ENCODE data around the gene PEMT.

PEMT gene

GRCh38 chr17:17507465-17508011, 84.0 kb downstream of the PEMT start:
- no peaks in the 10 kb centered on the region for H3K36me3 ChIP-seq (replicated peaks)
- TF ChIP-seq, protein P1, sequence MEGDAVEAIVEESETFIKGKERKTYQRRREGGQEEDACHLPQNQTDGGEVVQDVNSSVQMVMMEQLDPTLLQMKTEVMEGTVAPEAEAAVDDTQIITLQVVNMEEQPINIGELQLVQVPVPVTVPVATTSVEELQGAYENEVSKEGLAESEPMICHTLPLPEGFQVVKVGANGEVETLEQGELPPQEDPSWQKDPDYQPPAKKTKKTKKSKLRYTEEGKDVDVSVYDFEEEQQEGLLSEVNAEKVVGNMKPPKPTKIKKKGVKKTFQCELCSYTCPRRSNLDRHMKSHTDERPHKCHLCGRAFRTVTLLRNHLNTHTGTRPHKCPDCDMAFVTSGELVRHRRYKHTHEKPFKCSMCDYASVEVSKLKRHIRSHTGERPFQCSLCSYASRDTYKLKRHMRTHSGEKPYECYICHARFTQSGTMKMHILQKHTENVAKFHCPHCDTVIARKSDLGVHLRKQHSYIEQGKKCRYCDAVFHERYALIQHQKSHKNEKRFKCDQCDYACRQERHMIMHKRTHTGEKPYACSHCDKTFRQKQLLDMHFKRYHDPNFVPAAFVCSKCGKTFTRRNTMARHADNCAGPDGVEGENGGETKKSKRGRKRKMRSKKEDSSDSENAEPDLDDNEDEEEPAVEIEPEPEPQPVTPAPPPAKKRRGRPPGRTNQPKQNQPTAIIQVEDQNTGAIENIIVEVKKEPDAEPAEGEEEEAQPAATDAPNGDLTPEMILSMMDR (IDR thresholded peaks at IDR 0.05; ENCODE audit: low read depth, low read length, missing control alignments), result no peak
- in situ Hi-C loops (cut with HindIII; ENCODE audit: low pct_ligation_motif_present, low sequenced_read_pairs), result no loop called here
- no peak for DNase-seq
- H3K27ac ChIP-seq, result no peak overlapping the region
- H3K4me3 ChIP-seq (ENCODE audit: low read depth, low read length), result no peak overlapping the region
- H3K27me3 ChIP-seq (replicated peaks), result no peaks in the 10 kb centered on the region

- Histone ChIP-seq H3K4me3 (ENCODE audit: low read depth, low read length) (no peak overlapping the region), H3K27ac (no peak overlapping the region), H3K27me3 (replicated peaks) (no peaks in the 10 kb centered on the region), H3K36me3 (replicated peaks) (no peaks in the 10 kb centered on the region)
- no peak for DNase-seq
- in situ Hi-C loops (cut with HindIII; ENCODE audit: low pct_ligation_motif_present, low sequenced_read_pairs), result no loop called here
- TF ChIP-seq, protein P1 (IDR thresholded peaks at IDR 0.05; ENCODE audit: low read depth, low read length, missing control alignments), result no peak
These were observed 84.5 kb downstream of the PEMT start for GRCh38 chr17:17506893-17507464.

DNA sequence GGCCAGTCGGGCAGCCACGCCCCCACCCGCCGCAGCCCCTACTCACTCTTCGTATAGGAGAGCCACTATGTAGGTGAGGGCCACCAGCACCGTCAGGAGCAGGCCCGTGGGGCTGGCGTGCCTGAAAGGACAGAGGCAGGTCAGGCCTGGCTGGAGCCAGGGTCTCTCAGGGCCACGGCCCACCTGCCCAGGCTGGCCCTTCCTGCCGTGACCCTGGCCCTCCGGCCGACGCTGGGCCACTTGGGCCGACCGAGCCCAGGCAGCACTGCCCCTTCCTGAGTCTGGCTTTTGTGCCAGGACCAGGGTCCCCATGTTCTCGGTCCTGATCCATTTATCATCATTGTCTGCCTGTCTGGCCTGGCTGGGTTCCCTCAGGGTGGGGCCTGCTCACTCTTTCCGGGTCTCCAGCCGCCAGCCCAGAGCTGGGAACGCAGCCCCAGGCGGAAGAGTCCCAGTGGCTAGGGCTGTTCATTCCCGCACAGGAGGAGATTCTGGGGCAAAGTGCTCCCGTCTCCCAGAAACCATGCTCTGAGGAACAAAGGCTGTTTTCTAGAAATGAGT, 85.2 kb downstream of the PEMT start:
- in situ Hi-C loops (cut with HindIII; ENCODE audit: low pct_ligation_motif_present, low sequenced_read_pairs), result no loop called here
- no peak for DNase-seq
- Histone ChIP-seq H3K4me3 (ENCODE audit: low read depth, low read length) (no peak overlapping the region), H3K27ac (no peak overlapping the region), H3K36me3 (replicated peaks) (no peaks in the 10 kb centered on the region), H3K27me3 (replicated peaks) (no peaks in the 10 kb centered on the region)
- TF ChIP-seq, protein P1 (IDR thresholded peaks at IDR 0.05; ENCODE audit: low read depth, low read length, missing control alignments), result no peak

GRCh38 chr17:17505610-17506171, 85.8 kb downstream of the PEMT start:
- in situ Hi-C loops (cut with HindIII; ENCODE audit: low pct_ligation_motif_present, low sequenced_read_pairs), result no loop called here
- TF ChIP-seq, protein P1 (IDR thresholded peaks at IDR 0.05; ENCODE audit: low read depth, low read length, missing control alignments), result no peak
- DNase-seq, result no peak
- H3K27ac ChIP-seq, result no peak overlapping the region
- H3K36me3 ChIP-seq (replicated peaks), result no peaks in the 10 kb centered on the region
- H3K4me3 ChIP-seq (ENCODE audit: low read depth, low read length), result no peak overlapping the region
- no peaks in the 10 kb centered on the region for H3K27me3 ChIP-seq (replicated peaks)

- Histone ChIP-seq H3K4me3 (ENCODE audit: low read depth, low read length) (no peak overlapping the region), H3K27ac (no peak overlapping the region), H3K36me3 (replicated peaks) (no peaks in the 10 kb centered on the region), H3K27me3 (replicated peaks) (no peaks in the 10 kb centered on the region)
- no peak for DNase-seq
- TF ChIP-seq, protein P1 (IDR thresholded peaks at IDR 0.05; ENCODE audit: low read depth, low read length, missing control alignments), result no peak
- in situ Hi-C loops (cut with HindIII; ENCODE audit: low pct_ligation_motif_present, low sequenced_read_pairs), result no loop called here
These were observed 86.4 kb downstream of the PEMT start for GRCh38 chr17:17505151-17505550.
